Memory B cell (primary cell): Measurements from ENCODE around the gene ENO4.
A peak's percentile ranks its signal among the peaks of the same experiment; 100 is the strongest.

ENCODE experiments used
- ATAC-seq: fragments of 150-1000 bp; cut with Tn5 transposase; 2 replicates; pipeline ENCODE4 v1.10.0; 2021; ENCODE audit warnings: low read depth, mild to moderate bottlenecking, moderate library complexity
- DNase-seq, 2 donors: peaks; one replicate each; pipeline ENCODE4 v3.0.0; 2022; ENCODE audit warnings: low spot score in 2 of 2
- H3K27ac Mint-ChIP-seq: one replicate; pipeline ENCODE4 v1.8.0; 2022; ENCODE audit warnings: mild to moderate bottlenecking, moderate library complexity, mixed read lengths
- H3K27me3 Mint-ChIP-seq: one replicate; pipeline ENCODE4 v1.8.0; 2022; ENCODE audit warnings: mixed read lengths
- H3K36me3 Mint-ChIP-seq: one replicate; pipeline ENCODE4 v1.8.0; 2022; ENCODE audit warnings: mild to moderate bottlenecking, mixed read lengths
- H3K4me1 Mint-ChIP-seq: one replicate; pipeline ENCODE4 v1.8.0; 2022; ENCODE audit warnings: mixed read lengths
- H3K4me3 Mint-ChIP-seq: one replicate; pipeline ENCODE4 v1.8.0; 2022; ENCODE audit warnings: mild to moderate bottlenecking, moderate library complexity, mixed read lengths
- H3K9me3 Mint-ChIP-seq: one replicate; pipeline ENCODE4 v1.8.0; 2022; ENCODE audit warnings: mixed read lengths

ENO4 gene

DNA sequence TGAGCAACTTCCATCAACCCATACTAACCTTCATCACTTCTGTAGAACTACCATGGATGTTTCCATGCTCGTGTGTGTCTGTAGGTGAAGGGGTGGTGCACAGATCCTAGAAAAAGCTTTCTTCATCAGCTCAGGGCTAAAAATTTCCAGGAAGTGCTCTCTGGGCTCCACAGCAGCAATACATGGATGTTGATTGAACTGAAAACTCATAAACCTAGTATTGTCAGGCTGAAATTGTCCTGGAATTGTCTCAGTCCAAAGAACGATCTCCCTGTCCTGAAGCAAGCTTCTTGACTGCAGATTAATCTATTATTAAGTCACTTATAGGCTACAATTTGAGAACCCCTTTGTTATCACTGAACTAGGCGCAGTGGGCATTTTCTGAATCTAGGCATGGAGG lies 39.8 kb downstream of the ENO4 start:
- H3K4me1 Mint-ChIP-seq = peaks cover 6% of the 10 kb centered on the region
- no peak overlapping the region for H3K27ac Mint-ChIP-seq
- no peaks in the 10 kb centered on the region for H3K9me3 Mint-ChIP-seq
- H3K4me3 Mint-ChIP-seq = no peak overlapping the region
- ATAC-seq = no peak
- DNase-seq = no peak
- H3K27me3 Mint-ChIP-seq = peaks cover 16% of the 10 kb centered on the region
- H3K36me3 Mint-ChIP-seq = no peaks in the 10 kb centered on the region

DNA sequence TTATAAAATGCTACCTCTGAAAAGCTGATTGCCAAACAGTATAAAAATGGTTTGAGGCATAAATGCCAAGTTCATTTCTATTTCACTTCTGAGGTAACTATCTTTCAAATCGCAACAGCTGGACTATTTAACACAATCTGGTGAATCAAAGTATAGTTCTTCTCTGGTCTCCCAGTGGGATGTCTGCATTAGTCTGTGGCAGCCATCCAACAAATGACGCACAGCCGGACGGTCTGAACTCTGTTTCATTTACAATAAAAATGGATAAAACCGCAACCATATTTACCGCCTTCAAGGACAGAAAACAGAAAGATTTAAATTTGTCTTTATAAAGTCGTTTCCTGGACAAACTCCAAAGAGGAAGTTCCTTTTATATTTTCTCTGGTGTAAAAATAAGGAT lies 41.9 kb downstream of the ENO4 start:
- DNase-seq (no peak), ATAC-seq (no peak)
- Mint-ChIP-seq H3K27ac (no peak overlapping the region), H3K36me3 (no peaks in the 10 kb centered on the region), H3K4me1 (peaks cover 6% of the 10 kb centered on the region), H3K4me3 (no peak overlapping the region), H3K27me3 (peaks cover 16% of the 10 kb centered on the region), H3K9me3 (no peaks in the 10 kb centered on the region)

GRCh38 chr10:116892907-116893685 lies 43.8 kb downstream of the ENO4 start:
- Mint-ChIP-seq H3K36me3 (no peaks in the 10 kb centered on the region), H3K4me3 (peak overlapping the region; percentile 29), H3K9me3 (no peaks in the 10 kb centered on the region), H3K27ac (peak overlapping the region; percentile 45), H3K4me1 (peaks cover 6% of the 10 kb centered on the region), H3K27me3 (peaks cover 11% of the 10 kb centered on the region)
- DNase-seq (no peak), ATAC-seq (no peak)

DNA sequence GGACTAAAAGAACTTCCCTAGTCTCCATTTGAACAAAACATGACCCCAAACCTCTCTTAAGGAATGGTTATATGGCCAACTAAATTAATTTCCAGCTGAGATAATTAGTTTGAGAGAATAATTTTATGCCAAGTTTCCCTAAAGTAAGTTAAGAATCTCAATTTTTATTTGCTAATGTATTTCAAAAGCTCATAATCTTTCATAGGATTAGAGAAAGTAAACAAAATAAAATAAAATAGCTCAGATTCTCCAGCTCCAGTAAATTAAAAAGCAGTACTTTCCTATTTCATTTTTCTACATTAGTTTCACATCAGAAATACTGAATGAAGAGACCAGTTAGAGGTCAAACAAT lies 44.4 kb downstream of the ENO4 start:
- DNase-seq = no peak
- no peaks in the 10 kb centered on the region for H3K9me3 Mint-ChIP-seq
- peak overlapping the region; percentile 45 for H3K27ac Mint-ChIP-seq
- ATAC-seq = no peak
- peaks cover 6% of the 10 kb centered on the region for H3K4me1 Mint-ChIP-seq
- H3K27me3 Mint-ChIP-seq = peaks cover 11% of the 10 kb centered on the region
- H3K36me3 Mint-ChIP-seq = no peaks in the 10 kb centered on the region
- H3K4me3 Mint-ChIP-seq = peak overlapping the region; percentile 29

DNA sequence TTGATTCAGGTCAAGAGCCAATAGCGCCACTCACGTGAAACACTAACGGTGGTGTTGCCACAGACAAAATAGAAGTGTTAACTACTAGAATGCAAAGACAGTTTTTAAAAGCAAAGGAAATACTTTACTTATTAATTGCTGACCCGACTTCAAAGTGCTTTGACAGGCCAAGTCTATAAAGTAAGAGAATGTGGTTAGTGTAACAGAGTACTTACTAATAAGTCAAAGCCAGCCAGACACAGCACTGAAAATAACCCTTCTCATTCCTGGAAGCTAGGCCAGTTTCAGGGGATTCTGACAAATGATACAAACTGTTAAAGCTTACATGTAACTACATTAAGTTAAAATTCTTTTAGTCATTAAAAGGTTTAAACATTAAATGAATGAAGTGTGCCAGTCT lies 50.3 kb downstream of the ENO4 start:
- no peaks in the 10 kb centered on the region for H3K9me3 Mint-ChIP-seq
- no peak for ATAC-seq
- no peaks in the 10 kb centered on the region for H3K4me1 Mint-ChIP-seq
- no peaks in the 10 kb centered on the region for H3K27me3 Mint-ChIP-seq
- H3K27ac Mint-ChIP-seq = no peak overlapping the region
- DNase-seq = no peak
- no peaks in the 10 kb centered on the region for H3K36me3 Mint-ChIP-seq
- no peak overlapping the region for H3K4me3 Mint-ChIP-seq

DNA sequence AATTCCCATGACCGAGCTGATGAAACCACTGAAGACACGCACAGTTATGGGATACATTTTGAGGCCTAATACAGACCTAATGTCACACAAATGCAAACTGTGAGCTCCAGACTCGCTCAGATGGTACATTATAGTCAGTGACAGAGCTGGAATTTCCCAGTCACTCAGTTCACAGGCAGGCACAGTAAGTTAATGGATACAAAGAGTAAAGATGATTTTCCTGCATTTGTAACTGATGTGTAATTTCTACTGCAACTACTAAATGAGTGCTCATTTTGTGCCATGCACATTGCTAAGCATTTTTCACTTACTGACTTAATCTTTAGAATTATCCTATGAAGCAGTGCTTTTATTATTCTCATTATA lies 56.5 kb downstream of the ENO4 start:
- no peaks in the 10 kb centered on the region for H3K36me3 Mint-ChIP-seq
- no peaks in the 10 kb centered on the region for H3K9me3 Mint-ChIP-seq
- DNase-seq = no peak
- ATAC-seq = no peak
- no peaks in the 10 kb centered on the region for H3K4me1 Mint-ChIP-seq
- H3K27me3 Mint-ChIP-seq = no peaks in the 10 kb centered on the region
- no peak overlapping the region for H3K27ac Mint-ChIP-seq
- H3K4me3 Mint-ChIP-seq = no peak overlapping the region

DNA sequence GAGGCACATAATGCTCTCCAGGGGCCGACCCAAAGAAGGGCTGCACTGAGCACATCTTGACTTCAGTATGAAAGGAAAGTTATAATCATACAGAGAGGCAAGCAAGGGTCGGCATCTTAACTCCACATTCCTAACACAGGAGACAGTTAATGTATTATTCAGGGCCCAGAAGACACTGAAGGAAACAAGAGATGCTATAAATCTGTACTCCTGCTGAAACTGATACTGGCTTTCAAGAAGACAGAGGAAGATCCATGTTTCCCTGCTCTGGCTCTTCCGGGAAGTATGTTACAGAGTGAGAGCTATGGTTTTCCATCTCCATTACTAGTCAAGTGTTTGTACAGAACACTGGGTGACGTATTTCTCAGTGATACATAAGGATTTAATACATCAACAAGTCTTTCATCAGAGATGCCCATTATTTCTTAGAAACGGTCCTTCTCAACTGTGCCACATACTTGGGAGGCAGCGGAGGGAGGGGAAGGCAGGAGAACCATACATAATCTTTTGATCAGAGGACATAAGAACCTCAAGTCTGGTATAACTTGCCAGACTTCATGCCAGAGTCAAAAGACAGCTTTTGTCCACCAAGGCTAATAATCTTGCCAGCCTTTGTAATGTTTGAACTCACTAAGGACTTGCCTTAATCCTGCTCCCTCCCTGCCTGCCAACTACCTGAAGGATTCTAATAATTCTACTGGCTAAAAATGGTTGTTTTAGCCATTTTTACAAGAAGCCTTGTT lies 58.1 kb downstream of the ENO4 start:
- no peak for DNase-seq
- ATAC-seq = no peak
- H3K9me3 Mint-ChIP-seq = no peaks in the 10 kb centered on the region

GRCh38 chr10:116909307-116909706 lies 60.0 kb downstream of the ENO4 start:
- peaks cover under 1% of the 10 kb centered on the region for H3K27me3 Mint-ChIP-seq
- no peaks in the 10 kb centered on the region for H3K9me3 Mint-ChIP-seq
- no peak overlapping the region for H3K4me3 Mint-ChIP-seq
- H3K4me1 Mint-ChIP-seq = no peaks in the 10 kb centered on the region
- no peak overlapping the region for H3K27ac Mint-ChIP-seq
- no peak for ATAC-seq
- no peak for DNase-seq
- H3K36me3 Mint-ChIP-seq = no peaks in the 10 kb centered on the region

More for the DNA sequence above, 58.1 kb downstream of the ENO4 start:
- Mint-ChIP-seq H3K36me3 (no peaks in the 10 kb centered on the region), H3K4me3 (no peak overlapping the region), H3K27me3 (no peaks in the 10 kb centered on the region), H3K27ac (no peak overlapping the region), H3K4me1 (no peaks in the 10 kb centered on the region)

DNA sequence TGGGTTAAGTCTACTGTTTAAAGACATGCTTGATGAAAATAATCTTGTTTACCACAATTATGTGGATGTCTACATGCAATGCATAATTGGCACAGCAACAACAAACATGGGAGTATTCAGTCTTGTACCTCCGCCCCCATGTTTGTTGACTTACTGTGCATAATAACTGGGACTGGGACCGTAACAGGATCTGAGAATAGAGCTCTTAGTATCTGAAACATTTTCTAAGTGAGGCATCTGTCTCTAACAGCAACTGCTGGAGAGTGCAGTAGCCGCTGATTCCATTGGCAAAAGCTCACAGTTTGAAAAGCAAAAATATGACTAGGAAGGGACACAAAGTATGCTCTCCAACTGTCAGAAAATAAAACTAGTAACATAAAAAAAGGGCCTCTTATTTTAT lies 61.6 kb downstream of the ENO4 start:
- no peaks in the 10 kb centered on the region for H3K36me3 Mint-ChIP-seq
- ATAC-seq = no peak
- no peak for DNase-seq
- H3K4me1 Mint-ChIP-seq = no peaks in the 10 kb centered on the region
- H3K27ac Mint-ChIP-seq = no peak overlapping the region
- no peak overlapping the region for H3K4me3 Mint-ChIP-seq
- H3K9me3 Mint-ChIP-seq = no peaks in the 10 kb centered on the region
- peaks cover 1% of the 10 kb centered on the region for H3K27me3 Mint-ChIP-seq

DNA sequence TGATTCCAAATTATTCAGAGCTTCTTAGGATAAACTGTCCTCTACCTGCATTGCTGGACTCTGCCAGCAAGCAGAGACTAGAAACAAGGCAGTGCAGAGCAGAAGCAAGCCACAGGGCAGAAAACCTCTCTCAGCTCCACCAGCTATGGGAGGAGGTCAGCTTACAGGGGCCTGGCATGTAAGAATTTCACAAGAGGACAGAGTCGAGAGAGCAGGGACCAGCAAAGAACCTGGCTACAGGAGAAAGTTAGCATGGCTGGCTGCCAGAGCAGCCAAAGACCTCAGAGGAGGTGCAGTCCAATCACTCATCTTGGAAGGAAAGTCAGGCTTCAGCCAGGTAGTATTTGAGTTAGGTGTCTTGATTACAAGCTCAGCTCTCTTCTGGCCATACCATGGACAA lies 62.9 kb downstream of the ENO4 start:
- no peak overlapping the region for H3K27ac Mint-ChIP-seq
- no peak overlapping the region for H3K4me3 Mint-ChIP-seq
- ATAC-seq (no peak), DNase-seq (no peak)
- H3K36me3 Mint-ChIP-seq = no peaks in the 10 kb centered on the region
- no peaks in the 10 kb centered on the region for H3K9me3 Mint-ChIP-seq
- H3K4me1 Mint-ChIP-seq = no peaks in the 10 kb centered on the region
- H3K27me3 Mint-ChIP-seq = peaks cover 1% of the 10 kb centered on the region

DNA sequence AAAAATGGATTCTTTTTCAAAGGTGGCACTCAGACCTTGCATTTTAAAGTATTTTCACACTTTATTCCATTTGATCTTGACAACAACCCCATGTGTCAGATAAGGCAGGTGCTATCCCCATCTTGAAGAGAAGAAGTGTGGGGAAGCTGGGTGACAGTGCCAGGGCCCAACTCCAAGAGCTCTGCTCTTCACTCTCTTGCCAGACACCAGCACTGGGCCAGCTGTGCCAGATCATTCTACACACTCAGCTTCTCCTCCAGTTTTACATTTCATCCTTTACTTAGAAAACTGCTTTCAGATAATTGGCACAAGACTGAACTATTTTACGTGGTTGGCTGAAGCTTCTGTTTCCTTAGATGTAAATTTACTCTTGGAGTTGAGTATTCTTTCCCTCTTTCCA lies 64.4 kb downstream of the ENO4 start:
- Mint-ChIP-seq H3K36me3 (no peaks in the 10 kb centered on the region), H3K4me3 (no peak overlapping the region), H3K9me3 (no peaks in the 10 kb centered on the region), H3K27ac (no peak overlapping the region), H3K27me3 (peaks cover 1% of the 10 kb centered on the region), H3K4me1 (no peaks in the 10 kb centered on the region)
- no peak for DNase-seq
- ATAC-seq = no peak

DNA sequence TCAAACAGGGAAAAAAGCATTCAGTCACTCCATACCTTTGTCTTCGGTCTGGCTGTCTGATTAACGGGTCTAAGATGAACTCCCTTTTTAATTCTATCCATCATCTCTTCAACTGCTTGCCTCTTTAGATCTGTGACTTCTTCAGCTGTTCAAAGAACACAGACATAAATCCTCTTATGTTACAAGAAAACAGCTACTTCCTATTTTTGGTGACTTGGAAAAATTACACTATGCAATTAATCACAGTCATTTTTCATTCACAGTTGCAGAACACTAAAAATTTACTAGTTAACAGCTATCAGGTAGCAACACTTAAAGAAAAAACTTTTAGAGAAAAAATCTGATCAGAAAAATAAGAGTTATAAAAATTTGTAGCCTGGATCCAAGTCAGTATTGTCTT lies 66.0 kb downstream of the ENO4 start:
- peaks cover 1% of the 10 kb centered on the region for H3K27me3 Mint-ChIP-seq
- no peak overlapping the region for H3K27ac Mint-ChIP-seq
- H3K36me3 Mint-ChIP-seq = no peaks in the 10 kb centered on the region
- H3K4me1 Mint-ChIP-seq = no peaks in the 10 kb centered on the region
- H3K9me3 Mint-ChIP-seq = no peaks in the 10 kb centered on the region
- no peak for DNase-seq
- no peak for ATAC-seq
- no peak overlapping the region for H3K4me3 Mint-ChIP-seq

DNA sequence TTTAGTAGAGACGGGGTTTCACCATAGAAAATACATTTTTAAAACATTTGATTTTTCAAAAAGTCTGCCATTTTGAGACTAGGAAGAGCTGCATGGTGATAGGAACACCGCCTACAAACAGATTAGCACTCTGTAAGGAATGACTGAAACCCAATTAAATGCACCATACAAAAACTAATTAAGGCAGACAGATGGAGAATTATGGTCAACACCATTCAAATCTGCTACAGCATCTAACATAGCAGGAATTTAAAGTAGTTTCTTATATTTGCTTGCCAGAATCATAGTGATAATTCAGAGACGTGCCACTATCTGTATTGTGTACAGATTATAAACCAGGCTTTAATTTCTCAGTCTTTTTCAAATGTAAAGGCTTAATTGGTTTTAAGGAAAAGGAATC lies 68.2 kb downstream of the ENO4 start:
- Mint-ChIP-seq H3K27ac (no peak overlapping the region), H3K27me3 (peaks cover 1% of the 10 kb centered on the region), H3K9me3 (no peaks in the 10 kb centered on the region), H3K4me1 (no peaks in the 10 kb centered on the region), H3K36me3 (no peaks in the 10 kb centered on the region), H3K4me3 (no peak overlapping the region)
- no peak for ATAC-seq
- DNase-seq = no peak

- Mint-ChIP-seq H3K4me1 (no peaks in the 10 kb centered on the region), H3K27ac (no peak overlapping the region), H3K36me3 (no peaks in the 10 kb centered on the region), H3K9me3 (no peaks in the 10 kb centered on the region), H3K4me3 (no peak overlapping the region), H3K27me3 (peaks cover 1% of the 10 kb centered on the region)
- DNase-seq = no peak
- no peak for ATAC-seq
These were observed 69.3 kb downstream of the ENO4 start for GRCh38 chr10:116918583-116918982.

DNA sequence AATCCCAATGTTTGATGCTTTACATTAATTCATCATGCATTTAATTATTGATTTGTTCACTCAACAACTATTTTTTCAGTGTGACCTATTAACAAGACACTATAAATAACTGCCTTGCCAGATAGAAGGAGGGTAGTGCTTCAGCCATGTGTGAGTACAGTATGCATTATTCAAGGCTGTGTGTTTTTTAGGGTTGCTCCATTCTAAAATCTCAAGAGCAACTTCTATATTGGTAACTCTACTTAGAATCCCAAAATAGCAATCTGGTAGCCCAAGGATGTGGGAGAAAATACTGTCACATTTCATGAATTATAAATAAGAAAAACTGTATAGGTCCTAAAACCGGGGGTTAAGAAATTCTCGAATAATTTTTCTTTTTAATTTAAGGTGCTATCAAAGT lies 69.9 kb downstream of the ENO4 start:
- no peaks in the 10 kb centered on the region for H3K4me1 Mint-ChIP-seq
- H3K9me3 Mint-ChIP-seq = no peaks in the 10 kb centered on the region
- no peaks in the 10 kb centered on the region for H3K36me3 Mint-ChIP-seq
- no peak overlapping the region for H3K27ac Mint-ChIP-seq
- no peak for DNase-seq
- H3K4me3 Mint-ChIP-seq = no peak overlapping the region
- no peak for ATAC-seq
- H3K27me3 Mint-ChIP-seq = peaks cover 1% of the 10 kb centered on the region
